ENCODE measurements around the gene GBF1.

DNA sequence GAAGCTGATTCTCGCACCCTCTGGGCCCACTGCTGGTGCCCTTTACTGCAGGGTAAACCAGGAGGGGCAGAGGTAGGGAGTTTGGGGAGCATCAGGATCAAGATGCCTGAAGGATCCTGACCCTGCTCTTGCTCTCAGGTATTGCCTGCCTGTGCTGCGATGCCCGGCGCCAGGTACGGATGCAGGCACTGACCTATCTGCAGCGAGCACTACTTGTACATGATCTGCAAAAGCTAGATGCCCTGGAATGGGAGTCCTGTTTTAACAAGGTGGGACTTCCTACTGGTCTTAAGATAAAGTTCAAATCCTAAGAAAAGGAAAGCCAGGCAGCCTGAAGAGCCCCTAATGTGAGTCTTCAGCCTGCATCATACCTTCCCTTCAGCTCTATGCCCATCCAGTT is 134.1 kb downstream of the GBF1 start:
- no peak for TF ChIP-seq EZH2phosphoT487 (IDR thresholded peaks at IDR 0.05; ENCODE audit: low read depth, severe bottlenecking, unreplicated experiment)
- TF ChIP-seq, protein P1, sequence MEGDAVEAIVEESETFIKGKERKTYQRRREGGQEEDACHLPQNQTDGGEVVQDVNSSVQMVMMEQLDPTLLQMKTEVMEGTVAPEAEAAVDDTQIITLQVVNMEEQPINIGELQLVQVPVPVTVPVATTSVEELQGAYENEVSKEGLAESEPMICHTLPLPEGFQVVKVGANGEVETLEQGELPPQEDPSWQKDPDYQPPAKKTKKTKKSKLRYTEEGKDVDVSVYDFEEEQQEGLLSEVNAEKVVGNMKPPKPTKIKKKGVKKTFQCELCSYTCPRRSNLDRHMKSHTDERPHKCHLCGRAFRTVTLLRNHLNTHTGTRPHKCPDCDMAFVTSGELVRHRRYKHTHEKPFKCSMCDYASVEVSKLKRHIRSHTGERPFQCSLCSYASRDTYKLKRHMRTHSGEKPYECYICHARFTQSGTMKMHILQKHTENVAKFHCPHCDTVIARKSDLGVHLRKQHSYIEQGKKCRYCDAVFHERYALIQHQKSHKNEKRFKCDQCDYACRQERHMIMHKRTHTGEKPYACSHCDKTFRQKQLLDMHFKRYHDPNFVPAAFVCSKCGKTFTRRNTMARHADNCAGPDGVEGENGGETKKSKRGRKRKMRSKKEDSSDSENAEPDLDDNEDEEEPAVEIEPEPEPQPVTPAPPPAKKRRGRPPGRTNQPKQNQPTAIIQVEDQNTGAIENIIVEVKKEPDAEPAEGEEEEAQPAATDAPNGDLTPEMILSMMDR (IDR thresholded peaks at IDR 0.05; ENCODE audit: poor library complexity), result no peak

Measured in hepatocyte (in vitro differentiated cells).